ENCODE results near the gene HSPA14.

GRCh38 chr10:14836208-14836607 lies 1.9 kb upstream of the HSPA14 start:
- TF ChIP-seq CTCF (IDR thresholded peaks at IDR 0.05; ENCODE audit: low read depth, low read length, poor library complexity, severe bottlenecking) (no peak), EZH2phosphoT487 (IDR thresholded peaks at IDR 0.05; ENCODE audit: borderline replicate concordance, low read length) (no peak)
